Neuronal stem cell (in vitro differentiated cells): Measurements from ENCODE around the gene HRG.
A peak's percentile ranks its signal among the peaks of the same experiment; 100 is the strongest.

Experiments used
- DNase-seq: peaks from one replicate; pipeline ENCODE4 v3.0.0-alpha.2; 2013; ENCODE audit warnings: low spot score
- H2AFZ ChIP-seq: one replicate; pipeline ENCODE4 v1.6.1; 2013; ENCODE audit warnings: mild to moderate bottlenecking, low read length, inconsistent platforms
- H2AK5ac ChIP-seq: 2 replicates; pipeline ENCODE4 v1.6.1; 2013; ENCODE audit warnings: low read depth, mild to moderate bottlenecking, inconsistent platforms, low read length, moderate library complexity, mixed read lengths
- H2BK120ac ChIP-seq: 2 replicates; pipeline ENCODE4 v1.6.1; 2013; ENCODE audit warnings: low read depth, mild to moderate bottlenecking, inconsistent platforms, low read length, moderate library complexity, mixed read lengths
- H2BK12ac ChIP-seq: one replicate; pipeline ENCODE4 v1.6.1; 2013; ENCODE audit warnings: low read length, inconsistent platforms
- H2BK15ac ChIP-seq: 2 replicates; pipeline ENCODE4 v1.6.1; 2013; ENCODE audit warnings: mild to moderate bottlenecking, low read length, inconsistent platforms, mixed read lengths
- H2BK5ac ChIP-seq: one replicate; pipeline ENCODE4 v1.6.1; 2013; ENCODE audit warnings: inconsistent platforms, mild to moderate bottlenecking, low read length, moderate library complexity
- H3K14ac ChIP-seq: one replicate; pipeline ENCODE4 v1.6.1; 2013; ENCODE audit warnings: low read length, inconsistent platforms
- H3K18ac ChIP-seq: 2 replicates; pipeline ENCODE4 v1.6.1; 2013; ENCODE audit warnings: low read length, inconsistent platforms
- H3K23ac ChIP-seq: 2 replicates; pipeline ENCODE4 v1.6.1; 2013; ENCODE audit warnings: low read depth, mild to moderate bottlenecking, mixed read lengths, low read length, inconsistent platforms; ENCODE audit not compliant: poor library complexity
- H3K27ac ChIP-seq: replicated peaks from 3 replicates; pipeline ENCODE4 v1.5.1; 2013; ENCODE audit warnings: low read length, inconsistent platforms
- H3K27me3 ChIP-seq, 3 experiments: 2 replicates each; pipeline ENCODE4 v1.6.1; 2013; ENCODE audit warnings: low read length in 3 of 3, mild to moderate bottlenecking in 2 of 3, inconsistent platforms in 1 of 3, low read depth in 1 of 3, mixed read lengths in 1 of 3, moderate library complexity in 1 of 3; ENCODE audit not compliant: control insufficient read depth in 3 of 3, insufficient read depth in 3 of 3
- H3K36me3 ChIP-seq, 2 donors: replicated peaks in 1 of 2; 2 replicates each; pipeline ENCODE4 v1.6.1; 2013; ENCODE audit warnings: low read length in 2 of 2; ENCODE audit not compliant: control insufficient read depth in 2 of 2, insufficient read depth in 2 of 2
- H3K4ac ChIP-seq: 2 replicates; pipeline ENCODE4 v1.6.1; 2013; ENCODE audit warnings: inconsistent platforms, mild to moderate bottlenecking, low read length, moderate library complexity
- H3K4me1 ChIP-seq, 2 donors: 1 replicate in 1 of 2; 2 replicates in 1 of 2; pipeline ENCODE4 v1.6.1; 2013; ENCODE audit warnings: low read length in 2 of 2, low read depth in 1 of 2; ENCODE audit not compliant: control insufficient read depth in 2 of 2, insufficient read depth in 1 of 2
- H3K4me2 ChIP-seq: one replicate; pipeline ENCODE4 v1.6.1; 2013; ENCODE audit warnings: mild to moderate bottlenecking, low read length, inconsistent platforms; ENCODE audit not compliant: insufficient read depth, poor library complexity, severe bottlenecking
- H3K4me3 ChIP-seq, 2 donors: 2 replicates each; pipeline ENCODE4 v1.5.1; 2013; ENCODE audit warnings: low read length in 2 of 2, mild to moderate bottlenecking in 2 of 2, inconsistent platforms in 1 of 2, moderate library complexity in 1 of 2
- H3K79me1 ChIP-seq: one replicate; pipeline ENCODE4 v1.6.1; 2013; ENCODE audit warnings: low read depth, mild to moderate bottlenecking, inconsistent platforms, low read length, moderate library complexity
- H3K9ac ChIP-seq: one replicate; pipeline ENCODE4 v1.6.1; 2013; ENCODE audit warnings: mild to moderate bottlenecking, low read depth, low read length, inconsistent platforms; ENCODE audit not compliant: poor library complexity
- H3K9me3 ChIP-seq, 2 donors: replicated peaks in 1 of 2; 2 replicates each; pipeline versions ENCODE3 to v1.6.1; 2013; ENCODE audit warnings: low read length in 2 of 2, mild to moderate bottlenecking in 2 of 2, inconsistent platforms in 1 of 2, low read depth in 1 of 2, mixed read lengths in 1 of 2, moderate library complexity in 1 of 2; ENCODE audit not compliant: control insufficient read depth in 2 of 2, insufficient read depth in 1 of 2
- H4K8ac ChIP-seq: one replicate; pipeline ENCODE4 v1.6.1; 2013; ENCODE audit warnings: low read depth, mild to moderate bottlenecking, inconsistent platforms, low read length, moderate library complexity
- H4K91ac ChIP-seq: one replicate; pipeline ENCODE4 v1.6.1; 2013; ENCODE audit warnings: low read length, low read depth, mild to moderate bottlenecking, inconsistent platforms; ENCODE audit not compliant: poor library complexity
- WGBS, 2 donors: extraction: QIAGEN DNeasy Blood & Tissue Kit; methylation state at CpG; one replicate each; pipeline ENCODE4 v1.1.7; 2013; ENCODE audit warnings: missing lambda C conversion rate in 2 of 2, mixed read lengths in 1 of 2; ENCODE audit not compliant: insufficient read length in 2 of 2, insufficient replicate concordance in 1 of 2; ENCODE audit errors: extremely low coverage in 2 of 2; 5-methylcytosine and 5-hydroxymethylcytosine counted together

HRG gene

DNA sequence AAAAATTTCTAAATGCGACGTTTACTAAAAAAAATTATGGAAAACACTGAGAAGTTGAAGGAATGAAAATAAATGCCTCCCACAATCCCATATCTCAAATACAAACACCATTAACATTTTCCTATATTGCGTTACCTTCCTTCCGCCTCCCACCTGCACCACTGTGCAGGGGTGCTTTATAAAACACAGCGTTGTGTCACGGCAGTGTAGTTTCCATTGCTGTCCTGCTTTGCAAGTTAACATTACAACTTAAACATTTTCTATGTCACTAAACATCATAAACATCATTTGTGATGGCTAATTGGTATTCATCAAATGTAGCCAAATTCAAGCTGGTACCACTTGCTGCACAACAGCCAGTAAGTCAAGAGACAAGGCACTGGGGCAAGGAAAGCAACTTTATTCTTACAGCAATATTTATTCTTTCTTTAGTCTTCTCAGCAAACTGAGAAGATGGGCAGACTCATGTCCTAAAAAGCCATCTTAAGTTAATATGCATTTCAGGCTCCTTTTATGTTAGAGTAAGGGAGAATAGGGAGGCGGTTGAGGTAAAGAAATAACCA, 37.9 kb upstream of the HRG start:
- Histone ChIP-seq H3K36me3 (no peaks in the 10 kb centered on the region), H3K18ac (no peak overlapping the region), H3K79me1 (no peaks in the 10 kb centered on the region), H2AK5ac (no peak overlapping the region), H3K9ac (no peak overlapping the region), H4K91ac (no peak overlapping the region), H2BK120ac (no peak overlapping the region), H2BK12ac (no peak overlapping the region), H3K4me1 (peaks cover 0 to 4% of the 10 kb centered on the region in 2 donors), H3K23ac (no peak overlapping the region), H2BK15ac (no peak overlapping the region), H3K9me3 (no peaks in the 10 kb centered on the region), H3K4me2 (no peak overlapping the region), H3K27ac (no peak overlapping the region), H2BK5ac (no peak overlapping the region), H3K14ac (no peak overlapping the region), H3K4me3 (no peak overlapping the region), H3K4ac (no peak overlapping the region), H2AFZ (no peak overlapping the region), H3K27me3 (peaks cover 0 to 12% (median 0%) of the 10 kb centered on the region in 3 experiments), H4K8ac (no peak overlapping the region)
- WGBS, 2 donors: 100% methylated on average over 2 of the region's 7 CpGs; no CpG with 5 or more reads in 1 of the 2 donors
- DNase-seq: no peak

DNA sequence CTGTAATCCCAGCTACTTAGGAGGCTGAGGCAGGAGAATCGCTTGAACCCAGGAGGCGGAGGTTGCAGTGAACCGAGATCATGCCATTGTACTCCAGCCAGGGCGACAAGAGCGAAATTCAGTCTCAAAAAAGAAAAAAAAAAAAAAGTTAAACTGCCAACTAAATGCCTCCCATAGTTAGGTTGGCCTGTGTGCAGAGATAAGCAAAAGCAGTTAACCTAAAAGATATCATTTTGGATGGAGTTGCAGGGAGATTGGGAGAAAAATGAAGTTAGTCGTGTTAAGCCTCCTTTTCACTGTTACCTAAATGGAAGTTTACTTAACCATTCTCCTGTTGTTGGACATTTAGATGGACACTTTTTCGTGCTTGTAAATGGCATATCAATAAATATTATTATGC, 37.1 kb upstream of the HRG start:
- no peak overlapping the region for H3K4ac ChIP-seq
- no peak overlapping the region for H3K14ac ChIP-seq
- no peaks in the 10 kb centered on the region for H3K79me1 ChIP-seq
- no peak overlapping the region for H3K18ac ChIP-seq
- H3K9me3 ChIP-seq: no peaks in the 10 kb centered on the region
- no CpG with 5 or more reads among the region's 7 CpGs for WGBS, 2 donors
- H3K36me3 ChIP-seq: no peaks in the 10 kb centered on the region
- H3K4me3 ChIP-seq: no peak overlapping the region
- H2BK15ac ChIP-seq: no peak overlapping the region
- DNase-seq: no peak
- H3K4me1 ChIP-seq: peaks cover 0 to 4% of the 10 kb centered on the region in 2 donors
- no peak overlapping the region for H2BK5ac ChIP-seq
- H3K9ac ChIP-seq: no peak overlapping the region
- no peak overlapping the region for H2BK12ac ChIP-seq
- no peak overlapping the region for H4K91ac ChIP-seq
- H3K27me3 ChIP-seq: peaks cover 0 to 12% (median 0%) of the 10 kb centered on the region in 3 experiments
- no peak overlapping the region for H2AFZ ChIP-seq
- H2BK120ac ChIP-seq: no peak overlapping the region
- no peak overlapping the region for H2AK5ac ChIP-seq
- no peak overlapping the region for H3K23ac ChIP-seq
- H3K4me2 ChIP-seq: no peak overlapping the region
- no peak overlapping the region for H3K27ac ChIP-seq
- no peak overlapping the region for H4K8ac ChIP-seq

DNA sequence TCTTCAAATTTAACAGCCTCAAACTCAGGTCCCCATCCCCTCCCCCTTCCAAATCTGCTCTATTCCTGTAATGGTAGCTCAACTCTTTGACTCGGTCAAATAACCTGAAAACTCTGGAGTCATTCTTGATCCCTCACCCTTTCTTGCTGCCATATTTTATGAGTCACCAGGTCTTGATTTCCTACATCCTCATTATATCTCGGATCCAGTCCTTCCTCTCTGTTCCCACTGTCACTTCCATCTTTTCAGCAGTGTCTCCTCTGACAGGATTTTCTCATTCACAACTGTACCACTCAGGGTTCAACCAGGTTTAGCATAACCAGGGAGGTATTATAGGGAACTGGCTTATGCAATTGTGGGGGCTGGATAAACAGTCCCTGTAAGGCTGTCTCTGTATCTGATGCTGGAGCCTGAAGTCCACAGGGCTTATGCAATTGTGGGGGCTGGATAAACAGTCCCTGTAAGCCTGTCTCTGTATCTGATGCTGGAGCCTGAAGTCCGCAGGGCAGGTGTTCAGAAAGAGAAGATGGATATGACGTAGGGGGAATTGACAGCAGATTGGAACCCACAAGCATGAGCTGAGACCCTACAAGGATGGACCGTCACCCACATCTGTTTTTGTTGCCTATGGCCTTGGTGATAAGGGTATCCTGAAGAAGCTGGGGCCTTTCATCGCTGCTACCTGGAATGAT, 34.7 kb upstream of the HRG start:
- Histone ChIP-seq H3K9ac (no peak overlapping the region), H4K91ac (no peak overlapping the region), H3K18ac (no peak overlapping the region), H3K4ac (peak overlapping the region; percentile 3), H2AK5ac (peak overlapping the region; percentile 14), H2BK15ac (no peak overlapping the region), H2BK12ac (no peak overlapping the region), H2AFZ (no peak overlapping the region), H3K9me3 (no peaks in the 10 kb centered on the region), H2BK5ac (no peak overlapping the region), H3K23ac (no peak overlapping the region), H3K14ac (no peak overlapping the region), H3K4me2 (no peak overlapping the region), H3K4me3 (no peak overlapping the region), H3K36me3 (no peaks in the 10 kb centered on the region), H3K79me1 (no peaks in the 10 kb centered on the region), H3K27me3 (peaks cover 0 to 7% (median 0%) of the 10 kb centered on the region in 3 experiments), H3K4me1 (peaks cover 0 to 4% of the 10 kb centered on the region in 2 donors), H3K27ac (no peak overlapping the region), H2BK120ac (no peak overlapping the region), H4K8ac (no peak overlapping the region)
- no CpG with 5 or more reads among the region's 6 CpGs for WGBS, 2 donors
- no peak for DNase-seq

DNA sequence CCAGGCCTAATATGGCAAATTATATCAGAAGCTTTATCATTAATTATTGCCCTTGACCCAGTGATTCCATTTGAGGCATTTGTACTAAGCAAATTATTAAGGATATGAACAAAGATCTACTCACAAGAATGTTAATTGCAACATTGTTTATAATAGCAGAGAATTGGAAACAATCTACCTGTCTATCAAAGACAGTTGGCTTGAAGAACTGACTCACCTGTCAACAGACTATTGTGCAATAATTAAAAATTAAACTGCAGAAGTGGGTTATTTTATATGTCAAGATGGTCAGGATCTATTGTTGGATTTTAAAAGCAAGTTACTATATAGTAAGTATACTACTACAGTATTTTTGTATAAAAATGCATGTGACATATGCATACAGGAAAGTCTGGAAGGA, 32.3 kb upstream of the HRG start:
- Histone ChIP-seq H3K4me2 (no peak overlapping the region), H3K27me3 (peaks cover 0 to 12% (median 0%) of the 10 kb centered on the region in 3 experiments), H3K4ac (no peak overlapping the region), H4K91ac (no peak overlapping the region), H3K9me3 (no peaks in the 10 kb centered on the region), H3K23ac (no peak overlapping the region), H3K9ac (no peak overlapping the region), H3K27ac (no peak overlapping the region), H2BK15ac (no peak overlapping the region), H2BK5ac (no peak overlapping the region), H4K8ac (no peak overlapping the region), H2AK5ac (no peak overlapping the region), H3K36me3 (no peaks in the 10 kb centered on the region), H3K79me1 (no peaks in the 10 kb centered on the region), H3K4me1 (peaks cover 0 to 4% of the 10 kb centered on the region in 2 donors), H2BK120ac (no peak overlapping the region), H2AFZ (no peak overlapping the region), H3K14ac (no peak overlapping the region), H3K18ac (no peak overlapping the region), H3K4me3 (no peak overlapping the region), H2BK12ac (no peak overlapping the region)
- no peak for DNase-seq
